Prostate gland (tissue), 2 donors: ENCODE data around the gene SRGAP2B.
"Not testable (repeated sequence)": the region's sequence is repeated elsewhere in the genome, so short reads cannot be mapped to it uniquely, and the experiment has no call there.

ENCODE experiments used
- POLR2A ChIP-seq: fragments of 450-650 bp; IDR thresholded peaks from one replicate; pipeline ENCODE4 v1.6.1; 2016; ENCODE audit warnings: antibody characterized with exemption, mild to moderate bottlenecking
- POLR2AphosphoS5 ChIP-seq: sonication (generic); formaldehyde crosslinking; IDR thresholded peaks from one replicate; pipeline ENCODE4 v1.6.1; 2017; ENCODE audit warnings: antibody characterized with exemption
- TF ChIP-seq, protein P1 (sequence below), 4 experiments: fragments of 200-600 bp in 2 of 4; fragments of 450-650 bp in 2 of 4; sonication (generic) in 2 of 4; IDR thresholded peaks; 1 replicate in 3 of 4; 2 replicates in 1 of 4; pipeline ENCODE4 v1.5.1; 2016 to 2019; ENCODE audit warnings: antibody characterized with exemption in 4 of 4, mild to moderate bottlenecking in 2 of 4, moderate library complexity in 2 of 4

DNA sequence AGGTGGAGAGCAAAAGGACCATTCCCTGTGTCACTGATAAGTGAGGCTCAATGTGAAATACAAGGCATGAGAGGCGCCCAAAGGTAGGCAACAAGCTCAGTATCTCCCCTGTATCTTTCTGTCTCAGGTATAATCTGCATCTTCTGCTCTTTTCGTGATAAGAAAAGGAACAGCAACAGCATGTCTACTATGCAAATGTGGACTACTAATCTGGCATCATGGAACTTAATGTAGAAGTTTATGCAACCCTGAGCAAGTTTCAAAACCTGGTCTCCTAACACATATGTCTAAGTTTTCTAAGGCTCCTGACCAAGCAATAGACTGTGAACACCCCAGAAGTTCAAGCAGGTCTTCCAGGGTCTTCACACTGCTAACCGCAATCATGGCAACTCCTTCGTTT lies 81.8 kb downstream of the SRGAP2B start:
- TF ChIP-seq, protein P1, sequence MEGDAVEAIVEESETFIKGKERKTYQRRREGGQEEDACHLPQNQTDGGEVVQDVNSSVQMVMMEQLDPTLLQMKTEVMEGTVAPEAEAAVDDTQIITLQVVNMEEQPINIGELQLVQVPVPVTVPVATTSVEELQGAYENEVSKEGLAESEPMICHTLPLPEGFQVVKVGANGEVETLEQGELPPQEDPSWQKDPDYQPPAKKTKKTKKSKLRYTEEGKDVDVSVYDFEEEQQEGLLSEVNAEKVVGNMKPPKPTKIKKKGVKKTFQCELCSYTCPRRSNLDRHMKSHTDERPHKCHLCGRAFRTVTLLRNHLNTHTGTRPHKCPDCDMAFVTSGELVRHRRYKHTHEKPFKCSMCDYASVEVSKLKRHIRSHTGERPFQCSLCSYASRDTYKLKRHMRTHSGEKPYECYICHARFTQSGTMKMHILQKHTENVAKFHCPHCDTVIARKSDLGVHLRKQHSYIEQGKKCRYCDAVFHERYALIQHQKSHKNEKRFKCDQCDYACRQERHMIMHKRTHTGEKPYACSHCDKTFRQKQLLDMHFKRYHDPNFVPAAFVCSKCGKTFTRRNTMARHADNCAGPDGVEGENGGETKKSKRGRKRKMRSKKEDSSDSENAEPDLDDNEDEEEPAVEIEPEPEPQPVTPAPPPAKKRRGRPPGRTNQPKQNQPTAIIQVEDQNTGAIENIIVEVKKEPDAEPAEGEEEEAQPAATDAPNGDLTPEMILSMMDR (IDR thresholded peaks at IDR 0.05), result not testable (repeated sequence)
- TF ChIP-seq POLR2A, POLR2AphosphoS5: not testable (repeated sequence)
